T-helper 1 cell treated with Interleukin-12 subunit alpha and Interleukin-12 subunit beta and Interleukin-4 antibody, amounts not matched to agents 30 μg/mL and 1 μg/mL, for 36 hours (primary cell): ENCODE measurements around the gene NSL1.

Experiments
- H3K27ac Mint-ChIP-seq: one replicate; pipeline ENCODE4 v1.8.0; 2021; ENCODE audit warnings: mild to moderate bottlenecking, mixed read lengths
- H3K27me3 Mint-ChIP-seq: one replicate; pipeline ENCODE4 v1.8.0; 2021; ENCODE audit warnings: low read depth, mixed read lengths
- H3K36me3 Mint-ChIP-seq: one replicate; pipeline ENCODE4 v1.8.0; 2021; ENCODE audit warnings: low read depth, mixed read lengths
- H3K4me1 Mint-ChIP-seq: one replicate; pipeline ENCODE4 v1.8.0; 2021; ENCODE audit warnings: low read depth, mixed read lengths
- H3K4me3 Mint-ChIP-seq: one replicate; pipeline ENCODE4 v1.8.0; 2021; ENCODE audit warnings: mild to moderate bottlenecking, moderate library complexity, mixed read lengths
- H3K9me3 Mint-ChIP-seq: one replicate; pipeline ENCODE4 v1.8.0; 2021; ENCODE audit warnings: mixed read lengths

NSL1 gene

GRCh38 chr1:212684521-212685090, 107.0 kb downstream of the NSL1 start:
- Mint-ChIP-seq H3K9me3 (no peaks in the 10 kb centered on the region), H3K4me1 (peaks cover 34% of the 10 kb centered on the region), H3K27ac (no peak overlapping the region), H3K27me3 (no peaks in the 10 kb centered on the region), H3K4me3 (no peak overlapping the region), H3K36me3 (peaks cover 11% of the 10 kb centered on the region)

GRCh38 chr1:212684076-212684475, 107.5 kb downstream of the NSL1 start:
- Mint-ChIP-seq H3K9me3 (no peaks in the 10 kb centered on the region), H3K4me1 (peaks cover 39% of the 10 kb centered on the region), H3K27ac (peak overlapping the region; percentile 0), H3K36me3 (peaks cover 11% of the 10 kb centered on the region), H3K4me3 (peak overlapping the region; percentile 1), H3K27me3 (no peaks in the 10 kb centered on the region)

GRCh38 chr1:212683357-212683722, 108.2 kb downstream of the NSL1 start:
- Mint-ChIP-seq H3K9me3 (no peaks in the 10 kb centered on the region), H3K36me3 (peaks cover 11% of the 10 kb centered on the region), H3K4me3 (peak overlapping the region; percentile 59), H3K27ac (peak overlapping the region; percentile 90), H3K4me1 (peaks cover 46% of the 10 kb centered on the region), H3K27me3 (no peaks in the 10 kb centered on the region)

- Mint-ChIP-seq H3K4me3 (no peak overlapping the region), H3K27ac (no peak overlapping the region), H3K36me3 (peaks cover 5% of the 10 kb centered on the region), H3K27me3 (peaks cover 5% of the 10 kb centered on the region), H3K9me3 (no peaks in the 10 kb centered on the region), H3K4me1 (peaks cover 48% of the 10 kb centered on the region)
Measured at GRCh38 chr1:212680680-212681389, 110.7 kb downstream of the NSL1 start.

- peaks cover 5% of the 10 kb centered on the region for H3K27me3 Mint-ChIP-seq
- H3K4me3 Mint-ChIP-seq = no peak overlapping the region
- peaks cover 42% of the 10 kb centered on the region for H3K4me1 Mint-ChIP-seq
- peak overlapping the region; percentile 73 for H3K27ac Mint-ChIP-seq
- H3K9me3 Mint-ChIP-seq = no peaks in the 10 kb centered on the region
- no peaks in the 10 kb centered on the region for H3K36me3 Mint-ChIP-seq
Measured at GRCh38 chr1:212678456-212679410, 112.8 kb downstream of the NSL1 start.

- H3K36me3 Mint-ChIP-seq = no peaks in the 10 kb centered on the region
- H3K4me3 Mint-ChIP-seq = no peak overlapping the region
- H3K9me3 Mint-ChIP-seq = no peaks in the 10 kb centered on the region
- peaks cover 33% of the 10 kb centered on the region for H3K4me1 Mint-ChIP-seq
- H3K27me3 Mint-ChIP-seq = peaks cover 5% of the 10 kb centered on the region
- peak overlapping the region; percentile 65 for H3K27ac Mint-ChIP-seq
Measured at GRCh38 chr1:212677573-212677972, 114.0 kb downstream of the NSL1 start.

- Mint-ChIP-seq H3K27me3 (peaks cover 8% of the 10 kb centered on the region), H3K27ac (peak overlapping the region; percentile 65), H3K9me3 (no peaks in the 10 kb centered on the region), H3K4me3 (no peak overlapping the region), H3K4me1 (peaks cover 34% of the 10 kb centered on the region), H3K36me3 (no peaks in the 10 kb centered on the region)
Measured at GRCh38 chr1:212677136-212677535, 114.4 kb downstream of the NSL1 start.
